A549 (cell line): ENCODE measurements around the gene PLXNA1.

Experiments
- BCL3 ChIP-seq: fragments of >200 bp; sonication (Bioruptor Twin); formaldehyde crosslinking; IDR thresholded peaks from 3 replicates; pipeline ENCODE4 v1.6.1; 2016
- CEBPB ChIP-seq, 2 experiments: fragments of >200 bp in 1 of 2; sonication (Bioruptor Twin) in 1 of 2; formaldehyde crosslinking in 1 of 2; IDR thresholded peaks; 2 replicates each; pipeline ENCODE4 v1.6.1; 2012 to 2016
- CTCF ChIP-seq: fragments of >200 bp; sonication (Bioruptor Twin); formaldehyde crosslinking; IDR thresholded peaks from 3 replicates; pipeline ENCODE4 v1.5.1; 2016
- EP300 ChIP-seq, 2 experiments: fragments of >200 bp; sonication (Bioruptor Twin); formaldehyde crosslinking; IDR thresholded peaks; 2 replicates in 1 of 2; 3 replicates in 1 of 2; pipeline ENCODE4 v1.6.1; 2016 to 2017
- JUN ChIP-seq, 2 experiments: fragments of >200 bp; sonication (Bioruptor Twin); formaldehyde crosslinking; IDR thresholded peaks; 2 replicates in 1 of 2; 3 replicates in 1 of 2; pipeline ENCODE4 v1.6.1; 2016 to 2017
- PHF8 ChIP-seq: fragments of 200-600 bp; sonication (generic); IDR thresholded peaks from 2 replicates; pipeline ENCODE4 v1.6.1; 2016; ENCODE audit warnings: low read depth, mild to moderate bottlenecking, antibody characterized with exemption, moderate library complexity, borderline replicate concordance
- POLR2A ChIP-seq: IDR thresholded peaks from 2 replicates; pipeline ENCODE4 v1.6.1; 2012; ENCODE audit warnings: mild to moderate bottlenecking, low read length
- POLR2AphosphoS2 ChIP-seq: conservative IDR thresholded peaks from 2 replicates; pipeline ENCODE4 v1.6.1; 2012; ENCODE audit warnings: low read length, improper control_type of control experiment, inconsistent platforms
- RAD21 ChIP-seq, 2 experiments: fragments of >200 bp in 1 of 2; sonication (Bioruptor Twin) in 1 of 2; formaldehyde crosslinking in 1 of 2; IDR thresholded peaks in 1 of 2; conservative IDR thresholded peaks in 1 of 2; 2 replicates in 1 of 2; 3 replicates in 1 of 2; pipeline ENCODE4 v1.6.1; 2012 to 2018; ENCODE audit warnings: inconsistent platforms in 1 of 2
- TP53 ChIP-seq: fragments of 250-450 bp; sonication (Bioruptor Pico); IDR thresholded peaks from 2 replicates; pipeline ENCODE4 v1.5.0; 2021; ENCODE audit warnings: mild to moderate bottlenecking, moderate library complexity
- USF2 ChIP-seq: fragments of 450-650 bp; IDR thresholded peaks from 2 replicates; pipeline ENCODE4 v1.6.1; 2014; ENCODE audit warnings: antibody characterized with exemption
- TF ChIP-seq, protein P1 (sequence below): fragments of 150-350 bp; IDR thresholded peaks from 2 replicates; pipeline ENCODE4 v1.6.1; 2014; ENCODE audit warnings: low read depth, mild to moderate bottlenecking, low read length
- TF ChIP-seq, protein P2 (sequence below): fragments of 250-450 bp; sonication (Bioruptor Pico); IDR thresholded peaks from 2 replicates; pipeline ENCODE4 v1.5.0; 2020; ENCODE audit warnings: low read depth, mild to moderate bottlenecking, moderate library complexity
- TF ChIP-seq, protein P3 (sequence below): fragments of 200-600 bp; sonication (generic); IDR thresholded peaks from 2 replicates; pipeline ENCODE4 v1.6.1; 2016; ENCODE audit warnings: antibody characterized with exemption, mild to moderate bottlenecking, moderate library complexity

- no peak for TF ChIP-seq CEBPB (IDR thresholded peaks at IDR 0.05)
- no peak for TF ChIP-seq CTCF
- TF ChIP-seq RAD21 (conservative IDR thresholded peaks at IDR 0.05 in 1 of 2, IDR thresholded peaks at IDR 0.05 in 1 of 2) = no peak
- TF ChIP-seq POLR2A = no peak
- no peak for TF ChIP-seq EP300 (IDR thresholded peaks at IDR 0.05)
- no peak for TF ChIP-seq BCL3
- no peak for TF ChIP-seq TP53 (CRISPR knock-in tag)
- TF ChIP-seq, protein P1, sequence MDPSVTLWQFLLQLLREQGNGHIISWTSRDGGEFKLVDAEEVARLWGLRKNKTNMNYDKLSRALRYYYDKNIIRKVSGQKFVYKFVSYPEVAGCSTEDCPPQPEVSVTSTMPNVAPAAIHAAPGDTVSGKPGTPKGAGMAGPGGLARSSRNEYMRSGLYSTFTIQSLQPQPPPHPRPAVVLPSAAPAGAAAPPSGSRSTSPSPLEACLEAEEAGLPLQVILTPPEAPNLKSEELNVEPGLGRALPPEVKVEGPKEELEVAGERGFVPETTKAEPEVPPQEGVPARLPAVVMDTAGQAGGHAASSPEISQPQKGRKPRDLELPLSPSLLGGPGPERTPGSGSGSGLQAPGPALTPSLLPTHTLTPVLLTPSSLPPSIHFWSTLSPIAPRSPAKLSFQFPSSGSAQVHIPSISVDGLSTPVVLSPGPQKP = no peak
- no peak for TF ChIP-seq POLR2AphosphoS2
- TF ChIP-seq USF2 = no peak
- no peak for TF ChIP-seq PHF8
- TF ChIP-seq, protein P2, sequence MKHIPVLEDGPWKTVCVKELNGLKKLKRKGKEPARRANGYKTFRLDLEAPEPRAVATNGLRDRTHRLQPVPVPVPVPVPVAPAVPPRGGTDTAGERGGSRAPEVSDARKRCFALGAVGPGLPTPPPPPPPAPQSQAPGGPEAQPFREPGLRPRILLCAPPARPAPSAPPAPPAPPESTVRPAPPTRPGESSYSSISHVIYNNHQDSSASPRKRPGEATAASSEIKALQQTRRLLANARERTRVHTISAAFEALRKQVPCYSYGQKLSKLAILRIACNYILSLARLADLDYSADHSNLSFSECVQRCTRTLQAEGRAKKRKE (CRISPR knock-in tag) = no peak
- no peak for TF ChIP-seq JUN (IDR thresholded peaks at IDR 0.05)
- TF ChIP-seq, protein P3, sequence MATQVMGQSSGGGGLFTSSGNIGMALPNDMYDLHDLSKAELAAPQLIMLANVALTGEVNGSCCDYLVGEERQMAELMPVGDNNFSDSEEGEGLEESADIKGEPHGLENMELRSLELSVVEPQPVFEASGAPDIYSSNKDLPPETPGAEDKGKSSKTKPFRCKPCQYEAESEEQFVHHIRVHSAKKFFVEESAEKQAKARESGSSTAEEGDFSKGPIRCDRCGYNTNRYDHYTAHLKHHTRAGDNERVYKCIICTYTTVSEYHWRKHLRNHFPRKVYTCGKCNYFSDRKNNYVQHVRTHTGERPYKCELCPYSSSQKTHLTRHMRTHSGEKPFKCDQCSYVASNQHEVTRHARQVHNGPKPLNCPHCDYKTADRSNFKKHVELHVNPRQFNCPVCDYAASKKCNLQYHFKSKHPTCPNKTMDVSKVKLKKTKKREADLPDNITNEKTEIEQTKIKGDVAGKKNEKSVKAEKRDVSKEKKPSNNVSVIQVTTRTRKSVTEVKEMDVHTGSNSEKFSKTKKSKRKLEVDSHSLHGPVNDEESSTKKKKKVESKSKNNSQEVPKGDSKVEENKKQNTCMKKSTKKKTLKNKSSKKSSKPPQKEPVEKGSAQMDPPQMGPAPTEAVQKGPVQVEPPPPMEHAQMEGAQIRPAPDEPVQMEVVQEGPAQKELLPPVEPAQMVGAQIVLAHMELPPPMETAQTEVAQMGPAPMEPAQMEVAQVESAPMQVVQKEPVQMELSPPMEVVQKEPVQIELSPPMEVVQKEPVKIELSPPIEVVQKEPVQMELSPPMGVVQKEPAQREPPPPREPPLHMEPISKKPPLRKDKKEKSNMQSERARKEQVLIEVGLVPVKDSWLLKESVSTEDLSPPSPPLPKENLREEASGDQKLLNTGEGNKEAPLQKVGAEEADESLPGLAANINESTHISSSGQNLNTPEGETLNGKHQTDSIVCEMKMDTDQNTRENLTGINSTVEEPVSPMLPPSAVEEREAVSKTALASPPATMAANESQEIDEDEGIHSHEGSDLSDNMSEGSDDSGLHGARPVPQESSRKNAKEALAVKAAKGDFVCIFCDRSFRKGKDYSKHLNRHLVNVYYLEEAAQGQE = no peak
Observed at GRCh38 chr3:126945891-126946290, 37.0 kb upstream of the PLXNA1 start.
